ENCODE measurements around the gene ASB13.

The ASB13 gene

DNA sequence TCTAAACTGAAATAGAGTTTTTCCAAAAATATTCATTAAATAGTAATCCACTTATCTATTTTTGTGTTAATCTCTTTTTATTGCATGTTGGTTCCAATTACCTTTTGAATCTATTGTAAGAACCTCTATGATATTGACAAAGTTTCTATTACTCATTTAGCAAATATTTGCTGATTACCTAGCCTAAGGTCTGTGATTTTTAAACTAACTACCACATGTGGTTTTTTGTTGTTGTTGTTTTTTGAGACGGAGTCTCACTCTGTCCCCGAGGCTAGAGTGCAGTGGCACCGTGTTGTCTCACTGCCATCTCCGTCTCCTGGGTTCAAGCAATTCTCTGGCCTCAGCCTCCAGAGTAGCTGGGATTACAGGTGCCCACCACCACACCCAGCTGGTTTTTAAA, 2.0 kb upstream of the ASB13 start:
- DNase-seq: no peak

DNA sequence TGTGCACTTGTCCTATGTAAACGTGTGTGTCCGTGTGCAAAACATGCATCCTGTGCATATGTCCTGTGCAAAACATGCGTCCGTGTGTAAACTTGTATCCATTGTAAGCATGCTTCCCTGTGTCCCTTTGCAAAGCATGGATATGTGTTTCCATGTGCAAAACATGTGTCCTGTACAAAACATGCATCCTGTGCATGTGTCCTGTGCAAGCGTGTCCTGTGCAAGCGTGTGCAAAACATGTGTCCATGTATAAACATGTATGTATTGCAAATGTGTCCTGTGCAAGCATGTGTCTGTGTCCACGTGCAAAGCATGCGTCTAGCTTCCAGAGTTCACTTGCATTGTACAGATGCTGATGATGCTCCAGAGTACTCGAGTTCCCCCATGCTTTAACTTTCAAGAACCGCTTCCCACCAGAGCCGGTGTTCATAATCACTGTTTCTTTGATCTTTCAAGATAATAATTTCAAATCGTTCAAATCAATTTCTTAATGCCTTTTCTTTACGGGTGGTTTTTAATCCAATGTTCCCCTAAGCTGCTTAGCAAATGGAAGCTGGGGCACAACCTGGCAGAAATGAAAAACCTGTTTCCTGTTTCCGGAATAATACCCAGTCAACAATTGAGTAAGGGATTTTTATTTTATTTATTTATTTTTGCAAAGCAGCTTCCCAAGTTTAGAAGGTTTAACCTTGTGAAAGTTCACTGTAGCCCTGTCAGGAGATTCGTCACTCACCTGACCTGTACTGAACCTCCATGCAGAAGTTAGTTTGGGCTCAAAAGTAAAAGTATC, 641 bp upstream of the ASB13 start:
- DNase-seq: no peak

DNA sequence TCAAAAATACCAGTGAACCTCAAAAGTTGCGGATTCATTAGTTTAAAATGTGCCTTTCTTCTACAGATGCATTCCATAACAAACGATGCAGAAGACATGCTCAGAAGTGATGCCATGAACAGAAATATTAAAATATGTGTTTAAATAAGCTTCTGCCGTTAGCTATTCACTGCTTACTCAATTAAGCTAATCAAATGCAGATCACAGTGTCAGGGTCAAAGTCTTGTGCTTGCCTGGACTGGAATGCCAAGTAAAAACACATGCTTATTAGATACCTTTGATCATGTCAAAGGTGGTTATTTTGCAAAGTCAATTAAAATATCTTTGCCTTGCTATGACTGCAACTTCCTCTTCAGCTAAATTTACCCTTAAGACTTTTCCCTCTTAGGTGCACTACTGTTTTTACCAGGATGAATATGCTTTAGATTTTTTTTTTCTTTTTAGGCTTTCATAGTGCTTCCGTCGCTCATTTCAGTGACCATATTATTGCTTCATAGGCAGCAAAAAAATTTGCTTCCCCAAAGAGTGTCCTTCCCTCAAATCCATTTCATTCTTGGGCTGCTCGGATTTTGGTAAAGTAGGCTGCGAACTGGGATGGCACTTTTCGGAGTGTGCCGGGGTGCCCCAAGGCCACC, 905 bp downstream of the ASB13 start:
- DNase-seq: no peak

DNA sequence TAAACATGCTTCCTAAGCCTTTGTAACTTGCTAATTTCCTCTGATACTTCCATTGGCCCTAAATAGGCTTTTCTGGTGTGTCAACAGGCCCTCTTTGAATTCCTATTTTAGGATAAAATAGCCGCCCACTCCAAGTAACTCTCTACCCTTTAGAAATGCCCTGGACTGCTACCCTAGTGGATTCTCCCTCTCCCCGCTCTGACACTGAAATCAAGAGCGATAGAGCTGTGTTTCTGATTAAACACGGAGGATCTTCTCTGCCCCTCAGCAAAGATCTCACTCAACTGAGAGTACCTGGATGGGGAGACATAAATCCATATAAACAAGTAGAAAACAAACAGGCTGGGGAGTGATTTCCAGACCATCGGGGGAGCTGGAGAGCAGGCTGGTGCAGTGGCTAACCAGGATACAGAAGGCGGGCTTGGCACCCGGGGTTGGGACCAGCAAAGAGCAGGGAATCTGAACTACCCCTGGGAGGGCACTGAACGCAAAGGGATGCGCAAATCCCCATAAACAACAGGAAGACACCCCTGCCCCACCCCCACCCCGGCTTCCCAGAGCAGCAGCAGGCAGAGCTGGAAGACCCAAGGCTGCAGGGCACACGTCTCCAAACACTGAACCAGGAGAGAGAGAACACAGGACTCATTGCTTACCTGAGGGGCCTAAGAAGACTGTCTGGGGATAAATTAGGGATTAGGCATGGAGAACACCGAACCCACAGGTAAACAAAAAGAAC, 2.5 kb downstream of the ASB13 start:
- no peak for DNase-seq

DNA sequence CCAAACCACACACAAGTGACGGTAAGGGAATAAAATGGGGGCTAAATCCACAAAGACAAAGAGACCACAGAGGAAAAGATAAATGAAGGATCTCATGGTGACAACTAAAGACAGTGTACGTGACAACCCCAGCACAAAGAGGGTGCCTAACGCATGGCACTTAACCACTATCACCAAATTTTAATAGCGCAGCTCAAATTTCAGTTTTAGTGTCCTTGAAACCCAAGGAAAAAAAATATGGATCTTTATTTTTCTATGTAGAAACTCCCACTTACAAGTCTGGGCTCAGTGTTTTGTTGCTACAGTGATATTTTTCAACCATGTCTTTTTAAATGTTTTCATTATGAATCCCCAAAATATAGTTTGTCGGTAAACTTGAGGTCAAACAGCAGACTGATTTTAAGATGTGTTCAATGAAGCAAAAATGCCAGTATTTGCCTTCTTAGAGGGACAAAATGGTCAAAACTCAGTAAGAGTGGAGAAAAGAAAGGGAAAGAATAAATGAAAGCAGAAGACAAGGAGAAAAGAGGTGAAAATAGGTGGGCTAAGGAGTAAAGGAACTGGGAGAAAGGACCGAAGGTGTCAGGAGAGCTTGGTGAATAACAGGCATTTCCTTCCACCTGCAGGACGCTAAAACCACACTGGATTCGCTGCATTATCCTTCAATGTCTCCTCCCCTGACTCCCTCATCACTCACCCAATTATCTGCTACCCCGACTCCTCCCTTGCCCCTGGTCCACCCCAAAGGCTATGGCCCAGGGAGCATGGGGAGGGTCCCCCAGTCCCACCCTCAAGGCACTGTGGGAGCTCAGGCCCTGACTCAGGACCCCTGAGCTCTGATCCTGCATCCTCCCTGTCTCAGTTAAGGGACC, 3.5 kb downstream of the ASB13 start:
- no peak for DNase-seq

DNA sequence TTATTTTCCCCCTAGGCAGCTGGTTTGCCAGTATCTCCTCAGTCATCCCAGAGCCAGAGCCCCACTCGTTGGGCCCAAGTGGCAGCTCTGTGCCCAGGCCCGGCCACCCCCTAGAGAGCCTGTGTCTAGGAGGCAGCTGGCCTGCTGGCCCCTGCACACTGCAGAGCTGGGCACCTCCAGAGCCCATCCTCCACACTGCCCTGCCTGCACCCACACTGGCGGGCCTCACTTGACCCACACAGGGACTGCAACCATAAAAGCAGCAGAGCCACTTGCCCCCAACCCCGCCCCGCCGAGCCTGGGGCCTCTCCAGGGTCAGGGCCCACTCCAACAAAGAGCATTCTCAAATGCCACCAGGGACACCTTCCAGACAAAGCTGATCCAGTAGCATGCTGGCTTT, 5.4 kb downstream of the ASB13 start:
- DNase-seq: no peak

DNA sequence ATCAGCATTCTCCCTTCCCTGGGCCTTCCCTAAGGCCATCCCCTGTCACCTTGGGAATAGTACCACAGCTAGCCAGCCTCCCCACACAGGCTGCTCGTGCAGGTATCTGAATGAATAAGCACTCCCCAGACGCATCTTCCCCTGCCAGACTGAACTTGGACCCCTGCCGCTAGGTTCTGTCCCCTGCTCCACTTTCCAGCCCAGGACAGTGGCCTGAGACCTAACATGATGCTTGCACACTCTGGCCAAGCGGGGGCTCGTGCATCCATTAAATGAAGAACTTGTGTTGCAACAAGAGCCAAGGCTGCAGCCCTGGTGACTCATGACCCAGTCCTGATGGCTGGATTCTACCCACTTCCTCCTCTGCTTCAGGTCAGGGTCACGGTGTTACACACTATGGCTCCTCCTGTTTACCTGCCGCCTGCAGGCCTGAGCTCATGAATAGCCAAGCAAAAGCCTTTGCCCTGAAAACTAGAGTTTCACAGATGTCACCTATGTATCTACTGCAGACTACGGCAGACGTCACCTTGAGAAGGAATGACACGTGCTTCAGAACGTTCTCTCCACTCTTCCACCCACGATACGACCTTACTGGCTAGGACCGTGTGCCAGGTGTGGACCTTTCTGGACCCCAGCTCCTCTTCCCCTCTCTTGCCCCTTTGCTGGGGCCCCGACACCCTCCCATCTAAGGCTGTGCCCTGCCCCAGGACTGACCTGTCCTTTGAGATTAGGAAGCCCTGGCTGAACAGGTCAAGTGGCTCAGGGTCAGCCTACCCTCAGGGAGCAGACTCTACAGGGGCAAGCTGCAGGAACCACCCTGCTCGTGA, 6.5 kb downstream of the ASB13 start:
- no peak for DNase-seq

DNA sequence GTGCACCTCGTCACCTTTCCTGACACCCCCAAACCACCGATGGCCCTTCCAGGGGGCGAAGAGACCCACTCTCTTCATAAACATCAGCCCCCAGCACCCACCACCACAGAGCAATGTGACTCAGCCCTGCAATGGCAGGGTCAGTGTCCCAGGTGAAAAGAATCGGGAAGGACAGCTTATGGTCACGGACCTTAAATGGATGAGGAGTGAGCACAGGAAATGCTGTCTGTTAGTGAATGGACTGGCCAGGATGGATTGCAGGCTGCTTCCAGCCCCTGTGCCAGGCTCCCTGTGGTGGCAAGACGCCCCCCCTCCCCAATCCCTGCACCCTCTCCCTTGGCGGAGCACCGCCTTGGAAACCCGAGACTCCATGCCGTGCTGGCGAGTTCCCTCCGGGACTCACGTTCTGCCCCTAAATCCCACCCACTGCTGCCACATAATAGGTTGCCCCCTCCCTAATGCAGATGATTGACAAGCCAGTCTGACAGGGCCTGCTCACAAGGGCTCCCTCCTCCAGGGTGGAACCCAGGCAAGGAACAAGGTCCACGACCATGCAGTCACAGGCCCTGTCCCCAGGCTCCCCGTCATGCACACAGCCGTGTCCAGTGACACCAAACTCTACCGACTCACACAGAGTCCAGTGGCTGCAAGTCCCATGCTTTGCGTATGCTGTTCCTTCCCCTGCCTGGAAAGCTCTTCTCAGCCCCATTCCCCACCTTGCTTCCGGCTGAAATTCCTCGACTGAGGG, 7.3 kb downstream of the ASB13 start:
- DNase-seq: no peak

DNA sequence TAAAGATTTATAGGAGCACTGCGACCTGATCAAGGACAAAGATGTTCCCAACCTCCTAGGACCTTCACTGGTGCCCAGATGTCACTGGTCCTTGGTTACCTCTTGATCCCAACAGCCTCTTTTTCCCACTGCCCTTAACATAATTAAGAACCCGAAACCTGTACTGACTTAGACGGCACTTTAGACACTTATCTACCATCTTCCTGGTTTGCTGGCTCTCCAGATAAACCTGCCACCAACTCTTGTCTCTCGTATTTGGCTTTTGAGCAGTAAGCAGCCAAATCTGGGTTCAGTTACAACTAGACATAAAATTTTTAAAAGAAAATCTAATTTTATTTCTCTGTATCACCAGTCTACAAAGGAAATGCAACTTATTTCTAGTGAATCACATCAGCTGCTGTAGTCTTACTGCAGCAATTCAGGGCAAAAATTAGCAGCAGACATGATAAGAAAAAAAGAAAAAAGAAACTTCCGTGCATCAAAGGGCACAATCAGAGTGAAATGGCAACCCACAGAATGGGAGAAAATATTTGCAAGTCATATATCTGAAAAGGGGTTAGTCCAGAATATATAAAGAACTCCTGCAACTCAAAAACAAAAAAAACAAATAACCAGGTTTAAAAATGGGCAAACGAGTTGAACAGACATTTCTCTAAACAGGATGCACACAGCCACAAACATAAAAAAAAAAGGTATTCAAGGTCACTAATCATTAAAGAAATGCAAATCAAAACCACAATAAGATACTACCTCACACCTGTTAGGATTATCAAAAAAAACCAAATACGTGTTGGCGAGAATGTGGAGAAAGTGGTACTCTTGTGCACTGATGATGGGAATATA, 9.4 kb downstream of the ASB13 start:
- no peak for DNase-seq

DNA sequence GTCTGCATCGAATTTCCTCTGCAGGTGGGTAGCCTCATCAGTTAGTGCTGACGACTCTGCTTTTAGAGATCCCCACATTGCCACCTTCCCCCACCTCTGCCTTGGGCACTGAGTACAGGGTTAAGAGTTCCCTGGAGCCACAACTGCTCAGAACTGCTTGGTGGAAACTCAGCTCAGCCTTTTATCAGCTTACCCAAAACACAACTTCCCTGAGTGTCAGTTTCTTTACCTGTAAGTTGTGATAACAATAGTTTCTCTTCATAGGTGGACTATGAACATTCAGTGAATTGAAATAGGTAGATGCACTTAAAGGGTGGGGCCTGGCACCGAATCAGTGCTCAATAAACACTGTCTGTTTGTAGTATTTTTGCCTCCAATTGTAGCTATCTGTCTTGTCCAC, 11.3 kb downstream of the ASB13 start:
- no peak for DNase-seq

DNA sequence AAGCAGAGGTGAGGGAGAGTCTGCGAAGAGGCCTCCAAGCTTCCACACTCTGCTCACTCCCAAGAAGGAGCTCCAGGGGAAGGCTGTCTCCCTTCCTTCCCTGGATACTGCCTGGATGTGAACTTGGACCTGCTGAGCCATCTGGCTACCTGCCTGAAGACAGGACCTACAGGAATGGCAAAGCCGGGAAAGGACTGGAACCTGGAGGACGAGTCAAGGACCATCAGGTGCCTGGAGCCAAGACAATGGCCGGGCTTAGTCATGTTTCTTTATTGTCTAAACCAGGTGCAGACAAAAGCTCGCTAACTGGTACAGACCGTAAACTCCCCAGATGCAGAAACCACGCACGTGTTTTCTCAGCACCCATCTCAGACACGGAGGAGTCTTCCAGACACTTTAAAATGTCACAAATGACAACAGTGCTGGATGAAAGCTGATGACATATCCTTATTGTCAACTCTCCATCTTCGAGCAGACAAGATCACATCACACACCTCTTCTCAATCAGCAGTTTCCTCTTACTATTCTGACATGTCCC, 12.1 kb downstream of the ASB13 start:
- no peak for DNase-seq

DNA sequence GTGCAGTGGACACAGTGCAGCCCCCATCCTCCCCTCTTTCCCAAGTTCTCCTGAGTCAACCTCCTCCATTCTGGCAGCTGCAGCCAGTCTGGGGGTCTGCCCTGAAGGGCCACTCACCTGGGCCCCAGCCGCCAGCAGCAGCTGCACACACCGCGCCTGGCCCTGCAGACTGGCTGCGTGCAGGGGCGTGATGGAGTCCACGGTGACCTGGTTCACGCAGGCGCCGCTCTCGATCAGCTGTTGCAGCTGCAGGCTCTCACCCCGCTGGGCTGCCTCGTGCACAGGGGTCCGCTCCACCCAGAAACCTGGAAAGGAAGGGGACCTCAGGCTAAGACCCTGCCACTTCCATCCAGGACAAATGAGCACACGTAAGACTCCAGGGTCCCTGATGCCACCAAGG, 13.6 kb downstream of the ASB13 start:
- DNase-seq: no peak

DNA sequence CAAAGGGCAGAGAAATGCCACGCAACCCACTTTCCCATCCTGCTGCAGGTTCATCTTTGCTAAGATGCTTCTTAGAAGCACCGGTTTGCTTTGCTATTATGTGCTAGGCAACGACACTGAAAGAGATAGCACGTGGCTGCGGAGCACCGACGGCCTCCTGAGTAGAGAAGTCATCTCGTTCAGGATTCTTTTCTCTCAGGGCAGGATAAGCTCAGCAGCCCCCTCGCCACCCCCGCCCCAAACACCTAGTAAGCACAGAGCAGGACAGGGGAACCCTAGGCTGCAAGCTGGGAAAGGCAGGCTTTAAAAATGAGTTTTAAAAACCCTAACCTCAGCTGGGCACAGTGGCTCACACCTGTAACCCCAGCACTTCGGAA, 15.0 kb downstream of the ASB13 start:
- no peak for DNase-seq

DNA sequence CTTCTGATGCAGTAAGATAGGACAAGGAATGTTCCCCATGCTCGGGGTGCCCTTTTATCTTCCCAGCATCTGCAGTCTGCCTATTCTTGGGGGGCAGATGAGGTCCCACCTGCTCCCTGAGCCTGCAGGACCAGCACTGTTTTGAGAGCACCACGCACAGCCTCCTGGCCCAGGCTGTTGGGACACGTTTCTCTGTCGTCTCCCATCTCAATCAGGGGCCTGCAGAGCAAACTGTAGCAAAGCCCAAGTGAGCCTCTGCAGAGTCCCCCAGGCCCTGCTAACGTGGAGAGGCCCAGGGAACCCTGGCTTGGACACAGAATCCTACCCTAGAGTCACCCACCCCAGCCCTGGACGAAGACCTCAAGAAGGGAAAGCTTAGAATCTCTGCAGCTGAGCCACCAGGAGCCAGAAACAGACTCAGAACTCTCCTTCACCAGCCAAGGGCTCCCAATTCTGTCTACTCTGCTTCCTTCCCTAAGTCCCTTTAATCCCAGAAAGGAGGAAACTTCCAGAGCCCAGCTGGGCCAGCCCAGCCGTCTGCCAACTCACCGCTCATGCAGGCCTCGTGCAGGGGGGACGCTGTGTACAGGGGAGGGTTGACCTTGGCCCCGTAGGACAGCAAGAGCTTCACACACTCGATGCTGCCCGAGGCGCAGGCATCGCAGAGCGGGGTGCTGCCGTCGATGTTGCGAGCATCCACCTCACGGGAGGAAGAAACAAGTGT, 15.6 kb downstream of the ASB13 start:
- DNase-seq: no peak

DNA sequence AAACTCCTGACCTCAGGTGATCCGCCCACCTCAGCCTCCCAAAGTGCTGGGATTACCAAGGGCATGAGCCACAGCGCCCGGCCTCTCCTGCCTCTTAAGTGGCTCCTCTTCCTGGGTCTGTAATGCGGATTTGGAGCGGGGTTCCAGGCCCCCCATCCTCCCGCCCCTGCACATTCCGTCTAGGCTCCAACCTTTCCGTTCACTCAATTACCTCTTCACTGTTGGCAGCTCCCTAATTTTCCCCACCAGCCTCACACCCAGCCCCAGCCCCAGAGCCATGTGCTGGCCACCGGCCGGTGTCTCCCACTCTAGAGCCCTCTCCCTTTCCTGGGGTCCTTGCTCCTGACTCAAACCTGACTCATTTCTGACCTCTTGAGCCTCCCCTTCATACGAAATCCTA, 16.6 kb downstream of the ASB13 start:
- no peak for DNase-seq

DNA sequence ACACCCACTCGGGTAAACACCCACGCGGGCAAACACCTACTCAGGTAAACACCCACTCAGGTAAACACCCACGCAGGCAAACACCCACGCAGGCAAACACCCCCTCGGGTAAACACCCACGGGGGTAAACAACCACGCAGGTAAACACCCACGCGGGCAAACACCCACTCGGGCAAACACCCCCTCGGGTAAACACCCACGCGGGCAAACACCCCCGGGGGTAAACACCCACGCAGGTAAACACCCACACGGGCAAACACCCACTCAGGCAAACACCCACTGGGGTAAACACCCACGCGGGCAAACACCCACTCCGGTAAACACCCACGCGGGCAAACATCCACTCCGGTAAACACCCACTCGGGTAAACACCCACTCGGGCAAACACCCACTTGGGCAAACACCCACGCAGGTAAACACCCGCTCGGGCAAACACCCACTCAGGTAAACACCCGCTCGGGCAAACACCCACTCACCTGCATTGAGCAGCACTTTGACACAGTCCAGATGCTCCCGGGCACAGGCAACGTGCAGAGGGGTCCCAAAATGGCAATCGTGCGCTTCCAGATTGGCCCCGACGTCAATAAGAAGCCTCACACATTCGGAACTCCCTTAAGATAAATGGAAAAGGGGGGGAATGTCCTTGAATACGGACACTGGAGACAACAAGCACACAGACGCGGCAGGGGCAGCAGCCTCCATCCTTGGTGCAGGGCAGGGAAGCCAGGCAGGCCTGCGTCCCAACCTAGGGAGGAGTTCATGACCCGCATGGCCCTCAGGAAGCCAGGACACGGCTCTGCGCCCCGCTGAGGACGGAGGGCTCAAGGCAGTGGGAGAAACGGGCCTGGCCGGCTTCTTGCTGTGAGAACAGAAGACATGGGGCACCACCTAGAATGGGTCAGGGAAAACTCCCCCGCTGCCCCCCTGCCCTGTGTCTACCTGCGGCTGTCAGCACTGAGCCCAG, 17.6 kb downstream of the ASB13 start:
- no peak for DNase-seq

DNA sequence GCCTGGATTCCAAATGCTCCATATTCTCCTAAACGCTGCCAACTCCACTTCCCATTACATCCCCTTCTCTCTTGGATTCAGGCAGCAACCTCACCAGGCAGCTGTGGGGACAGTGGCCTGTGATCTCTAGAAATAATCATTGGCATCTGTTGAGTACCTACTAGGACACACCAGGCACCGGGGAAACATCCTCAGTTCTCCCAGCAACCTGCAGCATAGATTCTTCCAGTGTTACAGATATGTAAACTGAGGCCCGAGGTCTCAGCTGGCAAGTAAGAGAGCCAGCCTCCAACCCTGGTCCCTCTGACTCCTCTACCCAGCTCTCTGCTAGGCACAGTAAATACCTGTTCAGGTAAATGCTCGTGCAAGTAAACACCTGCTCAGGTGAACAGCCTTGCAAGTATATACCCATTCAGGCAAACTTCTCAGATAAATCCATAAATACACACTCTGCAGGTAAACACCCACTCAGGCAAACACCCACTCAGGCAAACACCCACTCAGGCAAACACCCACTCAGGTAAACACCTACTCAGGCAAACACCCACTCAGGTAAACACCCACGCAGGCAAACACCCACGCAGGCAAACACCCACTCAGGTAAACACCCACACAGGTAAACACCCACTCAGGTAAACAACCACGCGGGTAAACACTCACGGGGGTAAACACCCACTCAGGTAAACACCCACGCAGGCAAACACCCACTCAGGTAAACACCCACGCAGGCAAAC, 18.7 kb downstream of the ASB13 start:
- DNase-seq: no peak
